NCI-H1417 treated with DMSO at 0.1 percent for 48 hours (cell line): ENCODE data around the gene FAM120B.
"Not testable (repeated sequence)": the region's sequence is repeated elsewhere in the genome, so short reads cannot be mapped to it uniquely, and the experiment has no call there.

Source experiments
- DNase-seq: peaks from one replicate; lab custom pipeline; 2025; lab: John Stamatoyannopoulos, UW

Gene FAM120B

GRCh38 chr6:170298688-170299087 lies 7.9 kb upstream of the FAM120B start:
- no peak for DNase-seq

GRCh38 chr6:170301184-170301583 lies 5.4 kb upstream of the FAM120B start:
- no peak for DNase-seq

- no peak for DNase-seq
Measured at GRCh38 chr6:170305805-170306323, 694 bp upstream of the FAM120B start.

- no peak for DNase-seq
Measured at GRCh38 chr6:170307080-170307545, 555 bp downstream of the FAM120B start.

GRCh38 chr6:170308761-170309160 lies 2.2 kb downstream of the FAM120B start:
- DNase-seq, result no peak

- no peak for DNase-seq
Measured at GRCh38 chr6:170311696-170312095, 5.1 kb downstream of the FAM120B start.

GRCh38 chr6:170312876-170313275 lies 6.3 kb downstream of the FAM120B start:
- no peak for DNase-seq

GRCh38 chr6:170313716-170314295 lies 7.2 kb downstream of the FAM120B start:
- DNase-seq, result no peak

GRCh38 chr6:170314983-170315382 lies 8.4 kb downstream of the FAM120B start:
- DNase-seq, result no peak

- no peak for DNase-seq
Measured at GRCh38 chr6:170316071-170316470, 9.5 kb downstream of the FAM120B start.

- DNase-seq, result no peak
Measured at GRCh38 chr6:170317076-170317475, 10.5 kb downstream of the FAM120B start.

GRCh38 chr6:170317718-170318117 lies 11.2 kb downstream of the FAM120B start:
- DNase-seq, result no peak

- no peak for DNase-seq
Measured at GRCh38 chr6:170329321-170329720, 22.8 kb downstream of the FAM120B start.

GRCh38 chr6:170335199-170335598 lies 28.6 kb downstream of the FAM120B start:
- DNase-seq, result not testable (repeated sequence)

GRCh38 chr6:170344631-170345576 lies 38.3 kb downstream of the FAM120B start:
- no peak for DNase-seq

GRCh38 chr6:170345662-170346061 lies 39.1 kb downstream of the FAM120B start:
- no peak for DNase-seq

- DNase-seq, result no peak
Measured at GRCh38 chr6:170346649-170347048, 40.1 kb downstream of the FAM120B start.

GRCh38 chr6:170347091-170347490 lies 40.5 kb downstream of the FAM120B start:
- DNase-seq, result no peak

- no peak for DNase-seq
Measured at GRCh38 chr6:170347975-170348374, 41.4 kb downstream of the FAM120B start.

- not testable (repeated sequence) for DNase-seq
Measured at GRCh38 chr6:170351456-170351855, 44.9 kb downstream of the FAM120B start.

- not testable (repeated sequence) for DNase-seq
Measured at GRCh38 chr6:170355190-170355589, 48.6 kb downstream of the FAM120B start.

- no peak for DNase-seq
Measured at GRCh38 chr6:170355661-170356060, 49.1 kb downstream of the FAM120B start.

- DNase-seq, result no peak
Measured at GRCh38 chr6:170357812-170358211, 51.3 kb downstream of the FAM120B start.
